Activated T-cell treated with anti-CD3 and anti-CD28 coated beads, Interleukin-2, amount 50 U/mL, for 72 hours (primary cell): ENCODE measurements around the gene DOK6. TPM values are rescaled to one million over a fixed set of nuclear protein-coding genes. Genes with fewer than 3 reads are reported as not detected.

Source experiments
- ATAC-seq, 2 donors: fragments of 150-1000 bp; cut with Tn5 transposase; replicated peaks in 1 of 2; 2 replicates each; pipeline ENCODE4 v1.10.0; 2021; ENCODE audit warnings: moderate library complexity in 2 of 2, mild to moderate bottlenecking in 1 of 2
- DNase-seq, 2 donors: peaks; one replicate each; pipeline ENCODE4 v3.0.0; 2021 to 2022; ENCODE audit warnings: mixed read lengths in 1 of 2
- H3K27ac Mint-ChIP-seq: one replicate; pipeline ENCODE4 v1.8.0; 2022; ENCODE audit warnings: mild to moderate bottlenecking, moderate library complexity, mixed read lengths
- H3K27me3 Mint-ChIP-seq: one replicate; pipeline ENCODE4 v1.8.0; 2022; ENCODE audit warnings: low read depth, mixed read lengths
- H3K36me3 Mint-ChIP-seq, 2 donors: one replicate each; pipeline ENCODE4 v1.8.0; 2022; ENCODE audit warnings: mixed read lengths in 2 of 2, mild to moderate bottlenecking in 1 of 2; ENCODE audit not compliant: insufficient read depth in 2 of 2
- H3K4me1 Mint-ChIP-seq: one replicate; pipeline ENCODE4 v1.8.0; 2022; ENCODE audit warnings: low read depth, mixed read lengths
- H3K4me3 Mint-ChIP-seq, 2 donors: one replicate each; pipeline ENCODE4 v1.8.0; 2022; ENCODE audit warnings: mild to moderate bottlenecking in 2 of 2, mixed read lengths in 2 of 2, moderate library complexity in 2 of 2
- H3K9me3 Mint-ChIP-seq, 2 donors: one replicate each; pipeline ENCODE4 v1.8.0; 2022; ENCODE audit warnings: mixed read lengths in 2 of 2
- total RNA-seq, 2 donors: library from RNA; stranded (reverse); gene quantifications; one replicate each; pipeline ENCODE4 v1.2.3, GENCODE V29; 2022

The DOK6 gene
- total RNA-seq, 2 donors from 2014 or later, result not detected

DNA sequence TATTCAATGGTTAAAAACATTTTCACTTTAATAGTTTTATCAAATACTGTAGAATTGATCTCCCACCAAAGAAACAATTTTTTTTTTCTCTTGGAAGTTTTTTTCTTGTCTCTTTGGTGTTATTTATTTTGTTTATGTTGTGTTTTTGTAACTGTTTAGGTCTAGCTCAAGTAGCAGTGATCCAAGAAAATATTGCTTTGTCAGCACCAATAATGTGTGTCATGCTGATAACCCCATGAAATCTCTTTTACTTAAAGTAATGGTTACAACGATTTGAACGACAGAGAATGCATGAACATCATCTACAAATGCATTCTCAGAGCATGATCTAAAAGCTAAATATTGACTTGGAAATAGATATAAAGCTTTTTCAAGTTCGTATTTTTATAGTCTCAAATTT is 122.9 kb downstream of the DOK6 start:
- no peak for DNase-seq
- ATAC-seq, result no peak
- Mint-ChIP-seq H3K36me3 (no peaks in the 10 kb centered on the region), H3K27me3 (no peaks in the 10 kb centered on the region), H3K4me1 (no peaks in the 10 kb centered on the region), H3K9me3 (no peaks in the 10 kb centered on the region), H3K4me3 (no peak overlapping the region), H3K27ac (no peak overlapping the region)

DNA sequence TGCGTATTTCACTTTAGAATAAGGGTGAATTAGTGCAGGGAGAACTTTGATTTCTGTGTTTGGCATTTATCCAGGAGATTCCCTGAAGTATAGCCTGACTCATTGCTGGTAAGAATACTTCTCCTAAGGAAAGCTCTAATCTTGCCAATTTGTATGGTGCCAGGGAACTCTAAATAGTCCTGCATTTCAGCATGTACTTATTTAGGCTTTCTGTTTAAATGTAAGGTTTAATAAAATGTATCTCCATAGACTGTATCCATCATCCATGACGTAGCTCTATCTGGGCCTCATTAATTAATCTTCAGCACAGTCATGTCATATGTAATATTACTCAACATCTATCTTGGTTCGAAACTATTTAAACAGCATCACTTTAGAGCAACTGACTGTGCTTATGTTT is 127.7 kb downstream of the DOK6 start:
- no peaks in the 10 kb centered on the region for H3K27me3 Mint-ChIP-seq
- no peaks in the 10 kb centered on the region for H3K36me3 Mint-ChIP-seq
- no peak overlapping the region for H3K27ac Mint-ChIP-seq
- DNase-seq (no peak), ATAC-seq (no peak)
- no peaks in the 10 kb centered on the region for H3K4me1 Mint-ChIP-seq
- H3K4me3 Mint-ChIP-seq, result no peak overlapping the region
- no peaks in the 10 kb centered on the region for H3K9me3 Mint-ChIP-seq

DNA sequence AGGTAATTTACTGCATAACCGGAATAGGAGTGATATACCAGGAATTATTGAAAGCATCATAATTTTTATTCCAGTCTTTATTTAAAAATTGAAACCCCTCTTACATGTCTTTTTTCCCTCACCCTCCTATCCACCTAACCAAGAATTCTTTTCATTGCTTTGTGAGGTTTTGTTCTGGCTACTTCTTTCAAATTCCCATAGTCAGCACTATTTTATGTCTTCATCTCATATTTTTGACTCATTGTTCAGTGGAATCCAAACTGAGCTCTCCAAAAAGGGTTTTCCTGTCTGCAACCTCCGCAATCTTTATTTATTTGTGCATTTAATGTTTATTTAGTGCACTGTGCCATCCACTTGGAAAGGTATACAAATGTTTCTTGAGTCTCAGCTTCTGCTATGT is 128.5 kb downstream of the DOK6 start:
- H3K27me3 Mint-ChIP-seq, result no peaks in the 10 kb centered on the region
- no peaks in the 10 kb centered on the region for H3K36me3 Mint-ChIP-seq
- no peaks in the 10 kb centered on the region for H3K9me3 Mint-ChIP-seq
- no peak overlapping the region for H3K4me3 Mint-ChIP-seq
- no peak overlapping the region for H3K27ac Mint-ChIP-seq
- ATAC-seq (no peak), DNase-seq (no peak)
- H3K4me1 Mint-ChIP-seq, result no peaks in the 10 kb centered on the region

DNA sequence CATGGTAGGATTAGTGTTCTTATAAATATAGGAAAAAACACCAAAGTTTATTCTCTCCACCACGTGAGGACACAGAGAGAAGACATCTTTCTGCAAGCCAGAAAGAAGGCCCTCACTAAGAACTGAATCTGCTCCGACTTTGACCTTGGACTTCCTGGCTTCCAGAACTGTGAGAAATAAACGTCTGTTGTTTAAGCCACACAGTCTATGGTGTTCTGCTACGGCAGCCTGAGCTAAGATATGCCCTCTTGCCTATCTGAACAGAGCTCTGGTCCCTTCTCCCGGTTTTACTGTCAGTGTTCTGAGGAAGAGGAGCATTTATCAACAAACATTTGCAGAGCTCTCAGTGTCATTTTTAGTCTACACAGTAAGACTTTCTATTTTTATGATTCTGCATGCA is 131.3 kb downstream of the DOK6 start:
- no peaks in the 10 kb centered on the region for H3K4me1 Mint-ChIP-seq
- no peaks in the 10 kb centered on the region for H3K27me3 Mint-ChIP-seq
- H3K27ac Mint-ChIP-seq, result no peak overlapping the region
- ATAC-seq (no peak), DNase-seq (no peak)
- no peaks in the 10 kb centered on the region for H3K9me3 Mint-ChIP-seq
- H3K36me3 Mint-ChIP-seq, result no peaks in the 10 kb centered on the region
- no peak overlapping the region for H3K4me3 Mint-ChIP-seq

DNA sequence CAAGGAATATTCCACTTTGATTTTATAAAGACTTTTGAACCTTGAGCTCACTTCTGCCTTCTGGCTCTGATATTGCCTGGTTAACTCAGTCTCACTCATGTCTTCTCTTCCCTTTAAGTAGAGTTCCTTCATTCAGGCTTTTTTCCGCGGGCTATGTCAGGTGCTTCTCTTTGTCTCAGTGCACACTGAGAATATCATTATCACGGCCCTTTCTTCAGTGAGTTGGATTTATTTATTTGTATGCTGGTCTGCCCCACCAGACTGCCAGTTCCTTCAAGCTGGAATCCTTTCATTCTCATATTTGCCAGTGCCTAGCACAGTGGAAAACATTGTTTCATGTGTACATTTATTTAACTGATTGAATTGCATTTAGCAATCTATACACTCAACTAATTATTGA is 136.5 kb downstream of the DOK6 start:
- DNase-seq (no peak), ATAC-seq (no peak)
- no peak overlapping the region for H3K27ac Mint-ChIP-seq
- H3K36me3 Mint-ChIP-seq, result no peaks in the 10 kb centered on the region
- H3K9me3 Mint-ChIP-seq, result no peaks in the 10 kb centered on the region
- peaks cover 17% of the 10 kb centered on the region for H3K27me3 Mint-ChIP-seq
- no peaks in the 10 kb centered on the region for H3K4me1 Mint-ChIP-seq
- no peak overlapping the region for H3K4me3 Mint-ChIP-seq

DNA sequence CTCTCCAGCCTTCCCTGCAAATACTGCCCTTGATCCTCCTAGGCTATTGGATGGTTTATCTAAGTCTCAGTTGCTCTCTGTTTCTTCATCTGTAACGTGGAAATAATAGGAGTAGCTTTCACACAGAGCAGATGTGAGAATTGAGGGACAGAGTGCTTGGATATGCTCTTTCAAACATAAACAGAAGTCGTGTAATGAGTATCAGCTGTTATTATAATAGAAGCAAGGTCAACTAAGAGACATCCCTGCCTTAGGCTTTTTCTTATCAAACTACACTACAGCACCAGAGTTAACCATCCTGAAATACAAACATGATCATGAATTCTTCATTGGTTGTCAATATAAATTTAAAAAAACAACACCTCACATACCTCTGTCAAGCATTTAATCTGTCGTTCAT is 138.2 kb downstream of the DOK6 start:
- Mint-ChIP-seq H3K27me3 (peaks cover 28% of the 10 kb centered on the region), H3K9me3 (no peaks in the 10 kb centered on the region), H3K4me3 (no peak overlapping the region), H3K4me1 (no peaks in the 10 kb centered on the region), H3K36me3 (no peaks in the 10 kb centered on the region), H3K27ac (no peak overlapping the region)
- no peak for ATAC-seq
- DNase-seq, result no peak

DNA sequence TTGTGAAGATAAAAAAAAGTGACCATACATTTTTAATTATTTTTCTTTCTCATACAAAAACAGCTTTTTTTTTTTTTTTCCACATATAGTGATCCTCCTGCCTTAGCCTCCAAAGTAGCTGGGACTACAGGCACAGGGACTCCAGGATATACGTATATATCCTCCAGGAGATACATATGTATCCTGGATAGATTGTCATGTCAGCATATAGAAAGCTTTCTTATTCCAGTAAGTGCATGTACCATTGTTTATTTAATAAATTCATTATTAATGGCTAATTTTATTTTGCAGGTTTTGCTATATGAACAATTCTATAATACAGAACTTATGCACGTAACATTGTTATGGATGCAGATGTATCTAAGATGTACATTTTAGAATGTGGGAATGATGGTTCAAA is 138.7 kb downstream of the DOK6 start:
- Mint-ChIP-seq H3K4me3 (no peak overlapping the region), H3K36me3 (no peaks in the 10 kb centered on the region), H3K4me1 (no peaks in the 10 kb centered on the region), H3K9me3 (no peaks in the 10 kb centered on the region), H3K27ac (no peak overlapping the region), H3K27me3 (peaks cover 32% of the 10 kb centered on the region)
- ATAC-seq, result no peak
- no peak for DNase-seq

DNA sequence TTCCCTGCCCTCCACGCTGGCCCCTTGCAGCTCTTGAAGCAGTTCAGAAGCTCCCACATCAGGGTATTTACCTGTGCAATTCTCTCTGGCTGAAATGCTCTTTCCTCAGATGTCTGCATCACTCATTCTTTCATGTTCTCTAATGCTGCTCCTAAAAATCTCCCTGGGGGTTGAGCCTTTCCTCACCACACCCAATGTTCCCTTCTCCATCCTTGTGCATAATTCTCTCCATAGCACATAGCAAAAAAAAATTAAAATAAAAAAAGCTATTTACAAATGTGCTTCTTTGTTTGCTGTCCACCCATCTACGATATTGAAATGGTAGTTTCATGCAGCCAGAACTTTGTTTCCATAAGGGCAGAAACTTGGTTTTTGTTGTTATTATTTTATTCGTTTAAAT is 155.5 kb downstream of the DOK6 start:
- Mint-ChIP-seq H3K27me3 (no peaks in the 10 kb centered on the region), H3K9me3 (peaks cover 0 to 2% of the 10 kb centered on the region in 2 donors), H3K36me3 (no peaks in the 10 kb centered on the region), H3K4me1 (no peaks in the 10 kb centered on the region), H3K4me3 (no peak overlapping the region), H3K27ac (no peak overlapping the region)
- ATAC-seq (no peak), DNase-seq (no peak)

DNA sequence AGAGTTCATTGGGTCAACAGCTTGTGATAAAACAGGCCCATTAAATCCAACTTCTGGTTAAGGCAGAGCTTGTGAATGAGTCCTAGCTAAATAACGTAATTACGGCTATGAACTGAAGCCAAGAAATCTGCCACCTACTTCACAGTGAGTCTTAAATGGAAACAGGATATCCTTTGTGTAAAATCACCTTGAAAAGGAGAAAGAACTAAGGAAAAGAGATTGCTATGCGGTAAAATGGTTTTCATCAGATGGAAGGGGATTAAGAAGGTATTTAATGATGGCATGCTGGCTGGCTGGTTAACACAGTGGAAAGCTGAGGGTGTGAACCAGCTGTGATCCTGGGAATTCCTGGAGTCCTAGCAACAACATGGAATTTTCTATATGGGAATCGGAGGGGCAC is 156.6 kb downstream of the DOK6 start:
- DNase-seq (no peak), ATAC-seq (no peak)
- H3K9me3 Mint-ChIP-seq, result peaks cover 0 to 2% of the 10 kb centered on the region in 2 donors
- no peaks in the 10 kb centered on the region for H3K4me1 Mint-ChIP-seq
- no peak overlapping the region for H3K4me3 Mint-ChIP-seq
- H3K36me3 Mint-ChIP-seq, result no peaks in the 10 kb centered on the region
- H3K27me3 Mint-ChIP-seq, result no peaks in the 10 kb centered on the region
- no peak overlapping the region for H3K27ac Mint-ChIP-seq

DNA sequence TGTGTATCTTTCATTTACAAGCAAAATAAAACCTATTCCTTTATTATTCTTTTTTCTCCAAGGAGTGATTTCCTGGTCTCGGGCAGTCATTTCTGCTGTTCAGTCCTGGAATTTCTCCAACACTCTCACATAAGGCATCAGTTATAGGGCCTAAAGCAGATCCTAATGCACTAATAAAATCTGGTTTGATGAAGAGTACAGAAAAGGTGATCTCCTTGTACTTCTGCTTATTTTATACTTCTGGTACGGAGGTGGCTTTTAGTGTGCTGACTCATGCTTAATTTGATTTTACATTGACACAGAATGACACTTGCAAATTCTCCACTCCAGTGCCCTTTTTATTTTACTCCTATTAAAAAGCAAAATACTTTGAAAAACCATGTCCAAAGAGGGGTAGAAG is 157.4 kb downstream of the DOK6 start:
- Mint-ChIP-seq H3K36me3 (no peaks in the 10 kb centered on the region), H3K27ac (no peak overlapping the region), H3K27me3 (no peaks in the 10 kb centered on the region), H3K4me3 (no peak overlapping the region), H3K9me3 (peaks cover 0 to 2% of the 10 kb centered on the region in 2 donors), H3K4me1 (no peaks in the 10 kb centered on the region)
- DNase-seq (no peak), ATAC-seq (no peak)

DNA sequence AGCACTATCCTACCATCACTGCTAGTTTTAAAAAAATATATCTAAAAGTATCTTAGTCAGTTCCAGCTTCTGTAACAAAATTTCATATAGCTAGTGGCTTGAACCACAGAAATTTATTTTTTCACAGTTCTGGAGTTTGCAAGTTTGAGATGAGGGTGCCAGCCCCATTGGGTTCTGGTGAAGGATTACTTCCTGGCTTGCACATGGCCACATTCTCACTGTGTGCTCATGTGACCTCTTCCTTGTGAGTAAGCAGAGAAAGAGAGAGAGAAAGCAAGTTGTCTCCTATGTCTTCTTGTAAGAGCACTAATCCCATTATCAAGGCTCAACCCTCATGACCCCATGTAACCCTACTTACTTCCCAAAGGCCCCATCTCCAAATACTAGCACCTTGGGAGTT is 158.9 kb downstream of the DOK6 start:
- Mint-ChIP-seq H3K9me3 (peaks cover 0 to 2% of the 10 kb centered on the region in 2 donors), H3K27me3 (no peaks in the 10 kb centered on the region), H3K36me3 (no peaks in the 10 kb centered on the region), H3K4me1 (no peaks in the 10 kb centered on the region), H3K4me3 (no peak overlapping the region), H3K27ac (no peak overlapping the region)
- no peak for DNase-seq
- no peak for ATAC-seq

DNA sequence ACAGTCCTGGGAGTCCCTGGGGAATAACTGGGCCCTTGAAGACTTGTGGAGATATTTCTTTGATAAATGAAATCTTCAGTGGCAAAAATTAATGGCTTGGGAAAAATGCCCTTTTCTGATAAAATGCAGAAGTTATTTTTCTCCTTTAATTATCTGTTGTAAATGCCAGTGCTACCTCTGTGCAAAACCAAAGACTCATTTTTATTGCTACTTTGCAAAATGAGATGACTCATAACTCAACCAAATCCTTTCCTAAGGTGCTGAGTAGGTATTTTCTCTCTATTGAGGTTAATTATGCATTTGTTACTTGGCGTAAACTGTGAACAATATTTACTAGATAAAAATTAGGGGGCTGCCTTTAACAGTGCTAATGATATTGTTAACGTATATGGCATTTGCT is 163.9 kb downstream of the DOK6 start:
- H3K27ac Mint-ChIP-seq, result no peak overlapping the region
- H3K9me3 Mint-ChIP-seq, result peaks cover 5% of the 10 kb centered on the region in 2 donors
- DNase-seq, result no peak
- H3K4me1 Mint-ChIP-seq, result no peaks in the 10 kb centered on the region
- ATAC-seq, result no peak
- no peaks in the 10 kb centered on the region for H3K27me3 Mint-ChIP-seq
- H3K4me3 Mint-ChIP-seq, result no peak overlapping the region
- H3K36me3 Mint-ChIP-seq, result peaks cover 3 to 5% of the 10 kb centered on the region in 2 donors

DNA sequence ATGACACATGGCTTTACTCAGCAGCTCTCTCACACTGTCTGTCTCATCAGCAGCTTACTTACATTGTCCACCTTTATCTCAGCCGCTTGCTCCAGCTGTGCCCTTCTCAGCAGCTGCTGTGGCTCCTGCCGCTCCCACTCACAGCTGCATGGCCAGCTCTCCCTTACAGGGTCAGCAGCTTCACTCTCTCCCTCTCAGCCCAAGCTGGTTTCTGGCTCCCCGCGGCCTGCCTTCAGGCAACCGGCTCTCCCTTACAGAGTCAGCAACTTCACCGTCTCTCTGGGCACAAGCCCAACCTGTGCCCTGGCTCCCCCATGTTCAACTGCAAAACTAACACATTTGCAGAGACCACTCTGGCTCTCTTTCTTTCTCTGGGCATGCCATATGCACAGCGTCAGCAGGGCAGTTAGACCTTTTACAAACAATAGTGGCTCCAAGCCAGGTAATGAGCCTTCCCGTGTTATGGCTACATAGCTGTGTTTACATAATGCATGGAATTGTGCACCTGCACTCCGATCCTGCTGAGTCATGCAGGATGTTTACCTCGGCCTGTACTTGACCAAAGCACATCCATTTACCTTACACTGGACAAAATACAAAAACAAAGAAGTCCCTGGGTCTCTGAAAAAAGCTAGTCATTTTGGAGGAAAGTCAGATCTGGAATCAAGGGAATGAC is 167.3 kb downstream of the DOK6 start:
- Mint-ChIP-seq H3K4me1 (no peaks in the 10 kb centered on the region), H3K27me3 (no peaks in the 10 kb centered on the region), H3K9me3 (peaks cover 5% of the 10 kb centered on the region in 2 donors), H3K36me3 (peaks cover 3 to 5% of the 10 kb centered on the region in 2 donors), H3K27ac (no peak overlapping the region), H3K4me3 (no peak overlapping the region)
- DNase-seq (no peak), ATAC-seq (no peak)

DNA sequence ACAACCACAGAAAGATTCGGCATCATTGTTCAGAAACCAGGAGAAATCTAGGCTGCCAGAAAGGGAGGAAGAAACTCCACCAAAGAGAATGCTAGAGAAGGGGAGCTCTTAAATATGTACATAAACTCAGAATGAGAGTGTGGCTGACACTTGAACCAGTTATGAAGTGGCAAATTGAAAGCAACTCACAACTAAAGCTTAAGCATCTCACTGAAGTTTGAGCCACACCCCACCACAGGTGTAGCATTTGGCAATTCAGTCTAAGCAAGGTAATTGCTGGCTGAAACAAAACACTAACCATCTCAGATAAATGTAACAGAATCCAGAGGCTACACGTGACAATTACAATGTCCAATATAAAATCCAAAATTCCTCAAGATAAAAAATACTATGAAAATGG is 168.4 kb downstream of the DOK6 start:
- no peak for DNase-seq
- Mint-ChIP-seq H3K9me3 (peaks cover 5% of the 10 kb centered on the region in 2 donors), H3K36me3 (peaks cover 3 to 5% of the 10 kb centered on the region in 2 donors), H3K27ac (no peak overlapping the region), H3K4me3 (no peak overlapping the region), H3K27me3 (no peaks in the 10 kb centered on the region), H3K4me1 (no peaks in the 10 kb centered on the region)
- ATAC-seq, result no peak
